Astrocyte (in vitro differentiated cells and primary cell): ENCODE measurements around the gene USP6.
"Not testable (repeated sequence)": the region's sequence is repeated elsewhere in the genome, so short reads cannot be mapped to it uniquely, and the experiment has no call there.

Experiments
- CTCF ChIP-seq: IDR thresholded peaks from 2 replicates; pipeline ENCODE4 v1.5.1; 2011; ENCODE audit warnings: low read depth, mild to moderate bottlenecking, inconsistent platforms, low read length, moderate library complexity; ENCODE audit not compliant: insufficient read depth
- EZH2 ChIP-seq: IDR thresholded peaks from 2 replicates; pipeline ENCODE4 v1.6.1; 2012; ENCODE audit warnings: mild to moderate bottlenecking, low read length, inconsistent platforms; ENCODE audit not compliant: insufficient read depth

- not testable (repeated sequence) for TF ChIP-seq CTCF, EZH2
These were observed 18.1 kb downstream of the USP6 start for GRCh38 chr17:5133961-5134360.
